Measurements from ENCODE around the gene CCL16. TPM values are rescaled to one million over a fixed set of nuclear protein-coding genes. Genes with fewer than 3 reads are reported as not detected.
"Not testable (repeated sequence)": the region's sequence is repeated elsewhere in the genome, so short reads cannot be mapped to it uniquely, and the experiment has no call there.

CCL16 gene
- total RNA-seq, 2 experiments from 2014 or later = not detected

- intact Hi-C loops (cut with micrococcal nuclease) = no loop called here
- no peak overlapping the region for H3K27ac Mint-ChIP-seq
- no peaks in the 10 kb centered on the region for H3K36me3 Mint-ChIP-seq
- no peaks in the 10 kb centered on the region for H3K9me3 Mint-ChIP-seq
- H3K27me3 Mint-ChIP-seq = peaks cover 2% of the 10 kb centered on the region
- ChIA-PET CTCF (interaction anchor here (0.9 to 1.4 kb wide), 4 partner anchors 12 to 185 kb away, joined by 3 to 5 read pairs (median 4); no protein-coding TSS in a partner anchor), POLR2A (no interaction called here)
- no peaks in the 10 kb centered on the region for H3K4me1 Mint-ChIP-seq (ENCODE audit: low read depth)
- no peak for DNase-seq
- no peak overlapping the region for H3K4me3 Mint-ChIP-seq
Measured at GRCh38 chr17:35963663-35964062, 17.6 kb downstream of the CCL16 start.

- intact Hi-C loops (cut with micrococcal nuclease) = no loop called here
- H3K27ac Mint-ChIP-seq = no peak overlapping the region
- CTCF ChIA-PET = no interaction called here
- POLR2A ChIA-PET = no interaction called here
- H3K9me3 Mint-ChIP-seq = no peaks in the 10 kb centered on the region
- H3K36me3 Mint-ChIP-seq = no peaks in the 10 kb centered on the region
- peaks cover 7% of the 10 kb centered on the region for H3K27me3 Mint-ChIP-seq
- DNase-seq = no peak
- no peak overlapping the region for H3K4me3 Mint-ChIP-seq
- no peaks in the 10 kb centered on the region for H3K4me1 Mint-ChIP-seq (ENCODE audit: low read depth)
Measured at GRCh38 chr17:35953720-35954119, 27.6 kb downstream of the CCL16 start.

- Mint-ChIP-seq H3K4me3 (no peak overlapping the region), H3K27ac (no peak overlapping the region), H3K36me3 (no peaks in the 10 kb centered on the region), H3K9me3 (no peaks in the 10 kb centered on the region), H3K4me1 (ENCODE audit: low read depth) (no peaks in the 10 kb centered on the region), H3K27me3 (peaks cover 2% of the 10 kb centered on the region)
- ChIA-PET POLR2A (no interaction called here), CTCF (interaction anchor here (1.1 to 2.8 kb wide), 3 partner anchors 16 to 200 kb away, joined by 4 to 9 read pairs (median 7); no protein-coding TSS in a partner anchor)
- DNase-seq = no peak
- intact Hi-C loops (cut with micrococcal nuclease) = no loop called here
Measured at GRCh38 chr17:35949401-35949800, 31.9 kb downstream of the CCL16 start.

- ChIA-PET POLR2A (interaction anchor here (0.7 kb wide), 1 partner anchor 119 kb away, joined by 3 read pairs; no protein-coding TSS in a partner anchor), CTCF (interaction anchor here (1.0 to 2.8 kb wide), 6 partner anchors 17 to 535 kb away, joined by 4 to 7 read pairs (median 6); partner anchors contain the start of gene RDM1)
- H3K9me3 Mint-ChIP-seq = no peaks in the 10 kb centered on the region
- no peaks in the 10 kb centered on the region for H3K4me1 Mint-ChIP-seq (ENCODE audit: low read depth)
- no peak overlapping the region for H3K27ac Mint-ChIP-seq
- H3K36me3 Mint-ChIP-seq = no peaks in the 10 kb centered on the region
- no peaks in the 10 kb centered on the region for H3K27me3 Mint-ChIP-seq
- no peak overlapping the region for H3K4me3 Mint-ChIP-seq
- DNase-seq = no peak
- intact Hi-C loops (cut with micrococcal nuclease) = no loop called here
Measured at GRCh38 chr17:35948092-35948491, 33.2 kb downstream of the CCL16 start.

GRCh38 chr17:35947156-35947585 lies 34.1 kb downstream of the CCL16 start:
- CTCF ChIA-PET = interaction anchor here (0.6 to 2.8 kb wide), 6 partner anchors 16 to 202 kb away, joined by 3 to 7 read pairs (median 6); partner anchors contain the start of gene RDM1
- Mint-ChIP-seq H3K9me3 (no peaks in the 10 kb centered on the region), H3K27me3 (no peaks in the 10 kb centered on the region), H3K27ac (no peak overlapping the region), H3K4me3 (no peak overlapping the region), H3K4me1 (ENCODE audit: low read depth) (no peaks in the 10 kb centered on the region), H3K36me3 (no peaks in the 10 kb centered on the region)
- peak; percentile 68 for DNase-seq
- intact Hi-C loops (cut with micrococcal nuclease) = no loop called here
- POLR2A ChIA-PET = no interaction called here

GRCh38 chr17:35944151-35944550 lies 37.1 kb downstream of the CCL16 start:
- no peak overlapping the region for H3K27ac Mint-ChIP-seq
- H3K9me3 Mint-ChIP-seq = no peaks in the 10 kb centered on the region
- CTCF ChIA-PET = no interaction called here

GRCh38 chr17:35943537-35943936 lies 37.8 kb downstream of the CCL16 start, which contains the start of gene LYZL6:
Gene LYZL6, minus strand, starts transcription at chr17:35943713. Its CDS starts 4,357 bp downstream, at chr17:35939356.
- intact Hi-C loops (cut with micrococcal nuclease) = no loop called here
- Mint-ChIP-seq H3K9me3 (no peaks in the 10 kb centered on the region), H3K36me3 (no peaks in the 10 kb centered on the region), H3K27me3 (no peaks in the 10 kb centered on the region), H3K4me1 (ENCODE audit: low read depth) (no peaks in the 10 kb centered on the region), H3K4me3 (no peak within 1 kb of the TSS), H3K27ac (no peak within 1 kb of the TSS)
- no peak for DNase-seq
- CTCF ChIA-PET = interaction anchor here (1.0 kb wide), 1 partner anchor 205 kb away, joined by 5 read pairs; no protein-coding TSS in a partner anchor
- POLR2A ChIA-PET = no interaction called here

More at GRCh38 chr17:35944151-35944550, 37.1 kb downstream of the CCL16 start:
- Mint-ChIP-seq H3K36me3 (no peaks in the 10 kb centered on the region), H3K4me3 (no peak overlapping the region), H3K27me3 (no peaks in the 10 kb centered on the region), H3K4me1 (ENCODE audit: low read depth) (no peaks in the 10 kb centered on the region)
- intact Hi-C loops (cut with micrococcal nuclease) = no loop called here
- no peak for DNase-seq
- POLR2A ChIA-PET = no interaction called here

GRCh38 chr17:35942588-35943186 lies 38.6 kb downstream of the CCL16 start:
- H3K27me3 Mint-ChIP-seq = no peaks in the 10 kb centered on the region
- intact Hi-C loops (cut with micrococcal nuclease) = no loop called here
- no peak for DNase-seq
- H3K4me3 Mint-ChIP-seq = no peak overlapping the region
- H3K9me3 Mint-ChIP-seq = no peaks in the 10 kb centered on the region
- ChIA-PET CTCF (interaction anchor here (1.0 kb wide), 2 partner anchors 23 to 206 kb away, joined by 3 to 5 read pairs; no protein-coding TSS in a partner anchor), POLR2A (no interaction called here)
- H3K36me3 Mint-ChIP-seq = no peaks in the 10 kb centered on the region
- H3K27ac Mint-ChIP-seq = no peak overlapping the region
- no peaks in the 10 kb centered on the region for H3K4me1 Mint-ChIP-seq (ENCODE audit: low read depth)

- H3K9me3 Mint-ChIP-seq; H3K36me3 Mint-ChIP-seq; POLR2A ChIA-PET; H3K27me3 Mint-ChIP-seq; DNase-seq; H3K27ac Mint-ChIP-seq; H3K4me1 Mint-ChIP-seq (ENCODE audit: low read depth); intact Hi-C loops (cut with micrococcal nuclease); H3K4me3 Mint-ChIP-seq: not testable (repeated sequence)
- CTCF ChIA-PET = interaction anchor here (1.2 to 1.5 kb wide), 4 partner anchors 31 to 89 kb away, joined by 3 to 5 read pairs (median 4); no protein-coding TSS in a partner anchor
Measured at GRCh38 chr17:35938492-35938891, 42.8 kb downstream of the CCL16 start.

- no peak overlapping the region for H3K27ac Mint-ChIP-seq
- no peaks in the 10 kb centered on the region for H3K36me3 Mint-ChIP-seq
- no peaks in the 10 kb centered on the region for H3K9me3 Mint-ChIP-seq
- H3K27me3 Mint-ChIP-seq = no peaks in the 10 kb centered on the region
- CTCF ChIA-PET = no interaction called here
- intact Hi-C loops (cut with micrococcal nuclease) = no loop called here
- peaks cover 5% of the 10 kb centered on the region for H3K4me1 Mint-ChIP-seq (ENCODE audit: low read depth)
- DNase-seq = no peak
- POLR2A ChIA-PET = no interaction called here
- no peak overlapping the region for H3K4me3 Mint-ChIP-seq
Measured at GRCh38 chr17:35936063-35936462, 45.2 kb downstream of the CCL16 start.

GRCh38 chr17:35934760-35935159 lies 46.5 kb downstream of the CCL16 start:
- intact Hi-C loops (cut with micrococcal nuclease) = loop anchor here (5.0 kb wide), 1 partner anchor 87 kb away; no protein-coding TSS in a partner anchor
- CTCF ChIA-PET = no interaction called here
- POLR2A ChIA-PET = no interaction called here

GRCh38 chr17:35932586-35932985 lies 48.7 kb downstream of the CCL16 start:
- Mint-ChIP-seq H3K4me3 (no peak overlapping the region), H3K4me1 (ENCODE audit: low read depth) (peaks cover 23% of the 10 kb centered on the region), H3K27me3 (peaks cover 2% of the 10 kb centered on the region), H3K36me3 (no peaks in the 10 kb centered on the region), H3K27ac (no peak overlapping the region), H3K9me3 (no peaks in the 10 kb centered on the region)
- ChIA-PET POLR2A (no interaction called here), CTCF (interaction anchor here (3.2 kb wide), 1 partner anchor 84 kb away, joined by 21 read pairs; no protein-coding TSS in a partner anchor)
- intact Hi-C loops (cut with micrococcal nuclease) = loop anchor here (5.0 kb wide), 1 partner anchor 85 kb away; no protein-coding TSS in a partner anchor
- DNase-seq = no peak

More at GRCh38 chr17:35934760-35935159, 46.5 kb downstream of the CCL16 start:
- no peak overlapping the region for H3K4me3 Mint-ChIP-seq
- H3K9me3 Mint-ChIP-seq = no peaks in the 10 kb centered on the region
- no peak overlapping the region for H3K27ac Mint-ChIP-seq
- peaks cover 17% of the 10 kb centered on the region for H3K4me1 Mint-ChIP-seq (ENCODE audit: low read depth)
- no peaks in the 10 kb centered on the region for H3K27me3 Mint-ChIP-seq
- no peaks in the 10 kb centered on the region for H3K36me3 Mint-ChIP-seq
- DNase-seq = no peak

Data from activated CD4-positive, alpha-beta memory T cell treated with anti-CD3 and anti-CD28 coated beads for 36 hours (primary cell).